ENCODE data around the gene MYDGF.
A peak's percentile ranks its signal among the peaks of the same experiment; 100 is the strongest.

The MYDGF gene

DNA sequence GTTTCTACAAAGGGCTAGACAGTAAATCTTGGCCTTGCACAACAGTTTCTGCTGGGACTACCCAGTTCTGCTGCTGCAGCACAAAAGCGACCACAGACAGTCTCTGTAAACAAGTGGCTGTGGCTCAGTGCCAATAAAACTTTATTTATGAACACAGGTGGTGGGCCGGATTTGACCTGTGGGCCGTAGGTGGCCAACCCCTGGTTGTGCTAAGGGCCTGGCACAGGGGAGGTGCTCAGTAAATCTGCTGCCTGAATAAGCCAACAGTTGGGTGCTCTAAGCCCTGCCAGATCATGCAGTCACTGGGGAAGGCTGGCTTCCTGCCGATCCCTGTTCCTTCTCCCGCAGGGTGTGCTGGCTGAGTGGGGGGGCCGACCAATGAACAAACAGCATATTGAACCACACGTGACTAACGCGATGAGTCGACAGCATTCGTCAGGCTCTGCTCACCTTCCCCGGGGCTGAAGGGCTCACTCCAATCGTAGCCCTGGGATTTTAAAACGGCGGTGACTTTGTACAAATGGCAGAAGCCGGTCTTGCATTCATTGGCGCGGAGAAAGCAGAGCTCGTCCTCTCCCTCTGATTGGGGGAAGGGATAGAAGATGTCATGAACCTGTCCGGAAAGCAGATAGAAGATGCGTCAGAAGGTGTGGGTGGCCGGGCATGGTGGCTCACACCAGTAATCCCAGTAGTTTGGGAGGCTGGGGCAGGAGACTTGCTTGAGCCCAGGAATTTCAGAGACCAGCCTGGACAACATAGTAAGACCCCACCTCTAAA is 24.3 kb upstream of the MYDGF start:
- Mint-ChIP-seq H3K27ac (ENCODE audit: low read depth) (no peak overlapping the region), H3K36me3 (ENCODE audit: insufficient read depth) (peaks cover 37% of the 10 kb centered on the region), H3K4me1 (peaks cover 4% of the 10 kb centered on the region), H3K9me3 (no peaks in the 10 kb centered on the region), H3K4me3 (no peak overlapping the region), H3K27me3 (no peaks in the 10 kb centered on the region)
- DNase-seq (ENCODE audit: low spot score in 2 of 2): no peak
- no peak for ATAC-seq (replicated peaks; ENCODE audit: extremely low read depth, poor library complexity, severe bottlenecking)

DNA sequence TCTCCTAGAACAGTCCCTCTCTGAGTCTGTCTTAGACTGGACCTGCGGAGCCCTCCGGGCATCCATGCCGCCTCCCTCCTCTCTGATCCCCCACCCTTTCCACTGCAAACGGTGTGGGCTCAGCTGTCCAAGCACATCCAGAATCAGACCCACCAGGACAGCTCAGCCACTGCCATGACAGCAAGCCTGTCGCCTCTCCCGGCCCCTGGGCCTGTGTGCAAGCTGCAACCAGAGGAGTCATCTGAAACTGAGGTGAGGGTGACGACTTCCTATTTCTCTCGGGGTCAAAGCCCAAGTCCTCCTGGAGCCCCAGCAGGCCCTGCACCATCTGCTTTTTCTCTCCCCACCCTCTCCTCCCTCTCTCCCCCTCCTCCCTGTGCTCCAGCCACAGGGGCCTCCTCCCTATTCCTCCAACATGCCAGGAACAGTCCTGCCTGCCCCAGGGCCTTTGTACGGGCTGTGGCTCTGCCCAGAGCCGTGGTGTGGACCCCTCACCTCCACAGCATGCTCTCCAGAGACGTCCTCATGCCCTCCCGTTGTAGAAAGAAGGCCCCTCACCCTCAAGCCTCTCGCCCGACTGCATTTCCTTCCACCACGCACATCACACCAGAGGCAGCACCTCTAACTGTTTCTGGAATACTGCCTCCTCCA is 23.5 kb upstream of the MYDGF start:
- Mint-ChIP-seq H3K9me3 (no peaks in the 10 kb centered on the region), H3K4me3 (no peak overlapping the region), H3K4me1 (peaks cover 4% of the 10 kb centered on the region), H3K36me3 (ENCODE audit: insufficient read depth) (peaks cover 36% of the 10 kb centered on the region), H3K27me3 (no peaks in the 10 kb centered on the region), H3K27ac (ENCODE audit: low read depth) (no peak overlapping the region)
- ATAC-seq (replicated peaks; ENCODE audit: extremely low read depth, poor library complexity, severe bottlenecking): no peak
- DNase-seq (ENCODE audit: low spot score in 2 of 2): no peak

DNA sequence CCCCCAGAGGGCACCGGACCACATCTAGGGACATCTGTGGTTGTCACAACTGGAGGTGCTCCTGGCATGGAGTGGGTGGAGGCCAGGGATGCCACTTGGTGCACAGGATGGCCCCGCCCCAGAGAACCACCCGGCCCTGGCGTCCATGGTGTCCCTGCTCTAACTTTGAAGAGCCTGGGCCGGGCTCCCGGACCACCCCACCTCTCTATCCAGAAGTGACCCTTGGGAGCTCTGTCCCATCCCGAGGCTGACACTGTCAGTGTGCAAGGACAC is 22.9 kb upstream of the MYDGF start:
- DNase-seq (ENCODE audit: low spot score in 2 of 2) (no peak), ATAC-seq (replicated peaks; ENCODE audit: extremely low read depth, poor library complexity, severe bottlenecking) (no peak)
- no peaks in the 10 kb centered on the region for H3K27me3 Mint-ChIP-seq
- H3K9me3 Mint-ChIP-seq: no peaks in the 10 kb centered on the region
- H3K36me3 Mint-ChIP-seq (ENCODE audit: insufficient read depth): peaks cover 31% of the 10 kb centered on the region
- H3K4me1 Mint-ChIP-seq: peaks cover 4% of the 10 kb centered on the region
- no peak overlapping the region for H3K27ac Mint-ChIP-seq (ENCODE audit: low read depth)
- H3K4me3 Mint-ChIP-seq: no peak overlapping the region

DNA sequence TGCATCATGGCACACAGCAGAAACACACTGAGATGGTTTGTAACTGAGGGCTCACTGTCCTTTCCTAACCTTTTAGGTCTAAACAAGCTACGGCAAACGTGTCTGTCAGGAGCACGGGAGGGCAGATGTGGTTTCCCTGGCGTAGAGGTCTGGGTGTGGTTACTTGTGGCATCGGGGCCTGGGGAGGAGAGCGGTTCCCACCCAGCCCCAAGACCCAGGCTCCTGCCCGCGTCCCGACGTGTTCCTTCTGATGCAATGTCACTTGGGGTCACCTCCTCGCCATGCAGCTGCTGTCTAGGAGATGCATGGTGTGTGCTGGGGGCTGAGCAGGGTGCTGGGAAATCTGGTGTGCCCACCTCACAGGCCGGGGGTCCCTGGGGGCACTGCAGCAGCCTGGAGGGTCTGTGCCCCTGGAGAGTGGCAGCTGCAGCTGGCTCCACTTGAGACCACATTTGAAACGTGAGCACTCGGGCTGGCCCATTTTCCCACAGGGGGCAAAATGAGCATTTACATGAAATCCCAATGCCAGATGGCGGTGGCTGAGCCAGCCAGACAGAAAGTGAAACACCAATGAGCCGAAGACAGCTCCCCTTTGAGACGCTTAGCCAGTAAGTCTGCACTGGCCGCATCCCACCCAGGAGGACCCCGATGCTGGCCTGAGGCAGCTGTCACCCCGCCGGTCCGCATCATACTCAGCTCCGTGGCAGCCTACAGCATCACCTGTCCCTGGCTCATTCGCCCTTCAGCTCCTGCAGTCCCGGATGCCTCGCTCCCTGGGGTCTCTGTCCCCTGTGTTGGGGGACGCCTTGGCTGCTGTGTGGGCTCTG is 22.3 kb upstream of the MYDGF start:
- ATAC-seq (replicated peaks; ENCODE audit: extremely low read depth, poor library complexity, severe bottlenecking): no peak
- Mint-ChIP-seq H3K4me3 (no peak overlapping the region), H3K27ac (ENCODE audit: low read depth) (no peak overlapping the region), H3K27me3 (no peaks in the 10 kb centered on the region), H3K36me3 (ENCODE audit: insufficient read depth) (peaks cover 31% of the 10 kb centered on the region), H3K9me3 (no peaks in the 10 kb centered on the region), H3K4me1 (peaks cover 4% of the 10 kb centered on the region)
- no peak for DNase-seq (ENCODE audit: low spot score in 2 of 2)

DNA sequence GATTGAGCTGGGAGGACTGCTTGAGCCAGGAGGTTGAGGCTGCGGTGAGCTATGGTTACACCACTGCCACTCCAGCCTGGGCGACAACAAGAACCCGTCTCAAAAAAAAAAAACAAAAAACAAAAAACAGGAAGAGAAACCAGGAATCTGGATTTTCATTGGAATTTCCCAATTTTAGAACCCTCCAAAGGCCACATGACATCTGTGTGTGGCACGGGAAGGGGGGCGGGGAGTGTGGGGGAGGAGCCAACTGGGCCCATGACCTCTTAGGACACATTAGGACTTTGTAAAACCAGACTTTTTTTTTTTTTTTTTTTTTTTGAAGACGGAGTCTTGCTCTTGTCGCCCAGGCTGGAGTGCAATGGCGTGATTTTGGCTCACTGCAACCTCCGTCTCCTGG is 21.2 kb upstream of the MYDGF start:
- no peak for ATAC-seq (replicated peaks; ENCODE audit: extremely low read depth, poor library complexity, severe bottlenecking)
- DNase-seq (ENCODE audit: low spot score in 2 of 2): no peak
- H3K27me3 Mint-ChIP-seq: no peaks in the 10 kb centered on the region
- H3K9me3 Mint-ChIP-seq: no peaks in the 10 kb centered on the region
- peaks cover 34% of the 10 kb centered on the region for H3K36me3 Mint-ChIP-seq (ENCODE audit: insufficient read depth)
- no peak overlapping the region for H3K4me3 Mint-ChIP-seq
- peaks cover 4% of the 10 kb centered on the region for H3K4me1 Mint-ChIP-seq
- H3K27ac Mint-ChIP-seq (ENCODE audit: low read depth): no peak overlapping the region

DNA sequence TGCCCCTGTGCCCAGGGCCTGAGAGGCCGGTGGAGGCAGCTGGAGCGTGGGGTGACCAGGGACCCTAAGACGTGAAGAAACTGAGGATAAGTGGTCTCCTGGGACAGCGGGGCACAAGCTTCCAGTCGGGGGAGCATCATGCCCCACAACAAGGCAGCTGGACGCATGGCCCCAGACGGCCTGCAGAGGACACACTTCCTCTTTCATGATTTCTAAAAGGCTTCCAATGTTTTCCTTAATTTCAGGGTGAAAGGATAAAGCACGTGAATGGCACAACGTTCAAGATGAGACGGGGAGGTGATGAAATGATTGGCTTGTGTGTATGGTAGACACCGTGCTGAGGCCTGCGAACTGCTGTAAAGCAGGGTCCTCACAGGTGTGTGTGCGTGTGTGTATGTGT is 20.2 kb upstream of the MYDGF start:
- Mint-ChIP-seq H3K27me3 (no peaks in the 10 kb centered on the region), H3K4me1 (peaks cover 4% of the 10 kb centered on the region), H3K27ac (ENCODE audit: low read depth) (peak overlapping the region; percentile 6), H3K9me3 (no peaks in the 10 kb centered on the region), H3K36me3 (ENCODE audit: insufficient read depth) (peaks cover 33% of the 10 kb centered on the region), H3K4me3 (no peak overlapping the region)
- DNase-seq (ENCODE audit: low spot score in 2 of 2) (no peak), ATAC-seq (replicated peaks; ENCODE audit: extremely low read depth, poor library complexity, severe bottlenecking) (no peak)

DNA sequence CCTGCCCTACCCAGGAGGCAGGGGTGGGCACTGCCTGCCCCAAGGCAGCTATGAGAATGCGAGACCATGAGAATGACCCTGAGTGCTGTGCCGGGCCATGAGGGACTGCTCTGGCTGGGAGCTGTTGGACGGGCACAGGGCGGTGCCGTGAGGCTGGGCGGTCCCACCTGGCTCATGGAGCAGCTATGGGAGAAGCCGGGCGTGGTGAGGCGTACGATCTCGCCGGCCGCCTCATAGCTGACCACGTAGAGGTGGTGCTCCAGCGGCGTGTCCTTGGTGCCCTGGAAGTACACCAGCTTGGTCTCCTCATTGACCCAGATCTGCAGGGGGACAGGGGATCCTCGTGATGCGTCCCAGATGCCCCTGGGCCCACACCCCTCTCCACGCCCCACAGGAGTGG is 19.3 kb upstream of the MYDGF start:
- ATAC-seq (replicated peaks; ENCODE audit: extremely low read depth, poor library complexity, severe bottlenecking) (no peak), DNase-seq (ENCODE audit: low spot score in 2 of 2) (no peak)
- H3K36me3 Mint-ChIP-seq (ENCODE audit: insufficient read depth): peaks cover 33% of the 10 kb centered on the region
- no peak overlapping the region for H3K4me3 Mint-ChIP-seq
- no peaks in the 10 kb centered on the region for H3K9me3 Mint-ChIP-seq
- peaks cover 4% of the 10 kb centered on the region for H3K4me1 Mint-ChIP-seq
- H3K27ac Mint-ChIP-seq (ENCODE audit: low read depth): no peak overlapping the region
- H3K27me3 Mint-ChIP-seq: no peaks in the 10 kb centered on the region

DNA sequence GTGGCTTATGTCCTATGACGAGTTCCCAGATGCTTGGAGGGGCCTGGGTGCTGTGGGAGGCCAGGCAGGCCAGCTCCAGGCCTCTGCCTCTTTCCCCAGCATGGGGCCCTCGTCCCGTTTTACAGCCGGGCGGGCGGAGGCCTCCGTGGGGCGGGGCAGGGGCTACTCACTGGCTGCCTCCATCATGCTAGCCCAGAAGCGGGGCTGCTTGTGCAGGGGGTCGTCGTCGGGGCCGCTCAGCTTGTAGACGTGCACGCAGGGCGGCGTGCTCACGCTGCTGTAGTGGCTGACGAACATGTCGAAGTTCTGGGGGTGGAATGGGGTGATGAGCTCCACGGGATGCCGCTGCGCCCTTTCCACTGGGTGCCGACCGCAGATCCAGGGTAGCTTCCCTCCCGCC is 18.4 kb upstream of the MYDGF start:
- Mint-ChIP-seq H3K36me3 (ENCODE audit: insufficient read depth) (peaks cover 40% of the 10 kb centered on the region), H3K27me3 (no peaks in the 10 kb centered on the region), H3K9me3 (no peaks in the 10 kb centered on the region), H3K4me3 (no peak overlapping the region), H3K4me1 (no peaks in the 10 kb centered on the region), H3K27ac (ENCODE audit: low read depth) (no peak overlapping the region)
- no peak for ATAC-seq (replicated peaks; ENCODE audit: extremely low read depth, poor library complexity, severe bottlenecking)
- no peak for DNase-seq (ENCODE audit: low spot score in 2 of 2)

DNA sequence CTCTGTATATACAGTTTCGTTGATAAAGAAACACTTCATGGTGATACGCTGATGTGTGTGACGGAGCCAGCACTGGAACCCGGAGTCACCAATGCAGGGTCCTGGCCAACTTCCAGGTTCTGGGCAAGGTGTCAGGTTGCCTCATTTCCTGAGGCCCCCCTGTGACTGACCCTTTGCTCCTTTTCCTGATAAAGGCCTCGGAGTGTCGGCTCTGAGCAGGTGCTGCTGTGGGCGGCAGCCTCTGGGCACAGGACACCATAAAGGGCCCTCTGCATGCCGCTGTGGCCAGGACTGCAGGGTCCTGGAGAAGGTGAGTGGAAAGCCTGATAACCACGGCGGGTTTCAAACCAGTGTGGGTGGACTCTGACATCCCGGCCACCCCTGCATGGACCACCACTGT is 17.3 kb upstream of the MYDGF start:
- Mint-ChIP-seq H3K27ac (ENCODE audit: low read depth) (no peak overlapping the region), H3K4me3 (no peak overlapping the region), H3K36me3 (ENCODE audit: insufficient read depth) (peaks cover 36% of the 10 kb centered on the region), H3K9me3 (no peaks in the 10 kb centered on the region), H3K4me1 (no peaks in the 10 kb centered on the region), H3K27me3 (no peaks in the 10 kb centered on the region)
- DNase-seq (ENCODE audit: low spot score in 2 of 2): no peak
- no peak for ATAC-seq (replicated peaks; ENCODE audit: extremely low read depth, poor library complexity, severe bottlenecking)

DNA sequence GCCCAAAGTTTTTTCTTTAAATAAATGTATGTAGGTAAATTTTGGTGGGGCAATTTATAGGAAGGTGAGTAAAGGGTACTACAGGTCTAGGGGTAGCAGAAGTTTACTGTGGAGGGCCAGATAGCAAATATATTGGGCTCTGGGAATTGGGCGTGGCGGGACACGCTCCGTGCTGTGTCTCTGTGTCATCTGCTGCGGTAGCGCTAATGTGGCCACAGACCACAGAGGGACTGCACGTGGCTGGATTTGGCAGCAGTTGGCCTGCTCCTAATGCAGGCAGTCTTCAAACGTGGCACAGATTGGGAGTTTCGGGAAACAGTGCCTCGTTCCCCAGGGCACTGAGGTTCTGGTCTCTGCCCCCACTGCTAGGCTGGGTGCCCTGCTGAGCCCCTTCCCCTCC is 16.6 kb upstream of the MYDGF start:
- H3K36me3 Mint-ChIP-seq (ENCODE audit: insufficient read depth): peaks cover 30% of the 10 kb centered on the region
- no peak overlapping the region for H3K27ac Mint-ChIP-seq (ENCODE audit: low read depth)
- no peaks in the 10 kb centered on the region for H3K9me3 Mint-ChIP-seq
- ATAC-seq (replicated peaks; ENCODE audit: extremely low read depth, poor library complexity, severe bottlenecking) (no peak), DNase-seq (ENCODE audit: low spot score in 2 of 2) (no peak)
- no peaks in the 10 kb centered on the region for H3K27me3 Mint-ChIP-seq
- H3K4me1 Mint-ChIP-seq: no peaks in the 10 kb centered on the region
- no peak overlapping the region for H3K4me3 Mint-ChIP-seq

DNA sequence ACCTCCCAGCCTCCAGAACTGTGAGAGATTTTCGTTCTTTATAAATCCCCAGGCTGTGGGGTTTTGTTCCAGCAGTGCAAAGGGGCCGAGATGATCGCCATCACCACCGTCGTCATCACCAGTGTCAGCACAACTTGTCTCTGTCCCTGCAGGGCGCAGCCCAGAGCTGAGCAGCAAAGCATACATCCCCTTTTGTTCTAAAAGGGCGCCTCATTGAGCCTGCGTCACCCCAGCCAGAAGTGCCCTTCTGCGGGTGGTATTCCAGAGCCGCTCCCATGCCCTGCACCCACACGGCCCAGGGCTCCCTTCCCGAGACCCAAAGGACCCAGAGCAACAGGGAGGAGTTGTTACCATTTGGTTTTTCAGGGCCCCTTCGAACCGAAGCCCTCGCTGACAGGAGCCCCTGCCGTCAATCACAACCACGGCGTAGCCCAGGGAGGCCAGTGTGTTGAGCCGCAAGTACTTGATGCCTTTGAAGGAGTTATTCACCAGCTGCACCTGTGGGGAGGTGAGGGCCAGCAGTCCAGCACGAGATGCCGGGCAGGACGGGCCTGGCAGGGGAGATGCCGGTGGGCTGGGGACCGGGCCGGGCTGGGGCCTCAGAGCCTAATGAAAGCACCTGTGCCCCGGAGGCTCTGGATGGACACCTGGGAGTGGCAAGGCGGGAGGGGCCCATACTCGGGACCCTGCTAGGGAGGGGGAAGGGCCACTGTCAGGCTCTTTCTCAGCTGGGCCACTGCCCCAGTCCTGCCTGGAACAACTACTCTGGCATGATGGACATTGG is 14.4 kb upstream of the MYDGF start:
- Mint-ChIP-seq H3K27ac (ENCODE audit: low read depth) (no peak overlapping the region), H3K27me3 (no peaks in the 10 kb centered on the region), H3K4me3 (no peak overlapping the region), H3K4me1 (no peaks in the 10 kb centered on the region), H3K36me3 (ENCODE audit: insufficient read depth) (peaks cover 36% of the 10 kb centered on the region), H3K9me3 (no peaks in the 10 kb centered on the region)
- DNase-seq (ENCODE audit: low spot score in 2 of 2) (no peak), ATAC-seq (replicated peaks; ENCODE audit: extremely low read depth, poor library complexity, severe bottlenecking) (no peak)

DNA sequence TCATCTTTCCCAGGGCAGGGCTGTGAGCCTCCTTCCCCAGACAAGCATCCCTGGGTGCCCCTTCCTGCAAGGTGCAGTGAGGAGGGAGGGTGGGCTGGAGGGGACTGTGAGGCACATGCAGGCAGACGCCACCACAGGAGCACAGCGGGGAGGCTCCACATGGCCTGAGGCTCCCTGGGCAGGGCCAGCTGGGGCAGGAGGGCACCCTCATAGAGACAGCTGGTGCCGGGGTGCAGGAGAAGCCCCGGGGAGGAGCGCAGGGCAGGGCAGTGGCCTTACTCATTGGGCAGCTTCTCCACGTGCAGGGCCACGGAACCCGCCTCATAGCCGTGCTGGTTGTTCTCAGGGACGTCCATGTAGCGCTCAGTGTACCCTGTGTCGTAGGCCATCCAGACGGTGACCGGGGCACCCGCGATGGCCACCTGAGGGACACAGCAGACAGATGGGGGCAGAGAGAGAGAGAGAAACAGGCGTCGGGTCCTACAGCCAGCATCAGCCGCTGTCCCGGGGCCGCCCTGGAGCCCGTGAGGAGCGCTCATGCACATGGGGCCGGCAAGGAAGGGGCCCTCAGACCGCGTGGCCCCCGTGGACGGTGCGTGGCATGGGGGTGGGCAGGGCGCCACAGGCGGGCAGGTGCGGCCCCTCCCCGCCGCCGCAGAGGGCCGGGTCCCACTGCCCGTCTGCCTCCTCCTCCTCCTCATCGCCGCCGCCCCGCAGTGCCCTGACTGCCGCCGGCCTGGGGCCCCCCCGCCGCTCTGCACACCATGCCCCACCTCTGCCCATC is 12.5 kb upstream of the MYDGF start:
- Mint-ChIP-seq H3K36me3 (ENCODE audit: insufficient read depth) (peaks cover 40% of the 10 kb centered on the region), H3K27ac (ENCODE audit: low read depth) (peak overlapping the region; percentile 49)

More for the DNA sequence above, 12.5 kb upstream of the MYDGF start:
- ATAC-seq (replicated peaks; ENCODE audit: extremely low read depth, poor library complexity, severe bottlenecking): no peak
- Mint-ChIP-seq H3K9me3 (no peaks in the 10 kb centered on the region), H3K27me3 (no peaks in the 10 kb centered on the region), H3K4me1 (no peaks in the 10 kb centered on the region), H3K4me3 (no peak overlapping the region)
- DNase-seq (ENCODE audit: low spot score in 2 of 2): no peak
